Gastroesophageal sphincter (tissue), 3 donors: ENCODE measurements around the gene CDYL2.

Experiments used
- POLR2A ChIP-seq, 2 donors: fragments of 450-650 bp; IDR thresholded peaks; one replicate each; pipeline ENCODE4 v1.6.1; 2017; ENCODE audit warnings: antibody characterized with exemption in 2 of 2, mild to moderate bottlenecking in 2 of 2, moderate library complexity in 1 of 2
- POLR2AphosphoS5 ChIP-seq: sonication (generic); formaldehyde crosslinking; IDR thresholded peaks from one replicate; pipeline ENCODE4 v1.6.1; 2017; ENCODE audit warnings: antibody characterized with exemption
- TF ChIP-seq, protein P1 (sequence below), 4 experiments: fragments of 200-600 bp in 2 of 4; fragments of 450-650 bp in 2 of 4; sonication (generic) in 1 of 4; IDR thresholded peaks; one replicate each; pipeline ENCODE4 v1.5.1; 2017 to 2019; ENCODE audit warnings: antibody characterized with exemption in 4 of 4, mild to moderate bottlenecking in 2 of 4, moderate library complexity in 2 of 4

DNA sequence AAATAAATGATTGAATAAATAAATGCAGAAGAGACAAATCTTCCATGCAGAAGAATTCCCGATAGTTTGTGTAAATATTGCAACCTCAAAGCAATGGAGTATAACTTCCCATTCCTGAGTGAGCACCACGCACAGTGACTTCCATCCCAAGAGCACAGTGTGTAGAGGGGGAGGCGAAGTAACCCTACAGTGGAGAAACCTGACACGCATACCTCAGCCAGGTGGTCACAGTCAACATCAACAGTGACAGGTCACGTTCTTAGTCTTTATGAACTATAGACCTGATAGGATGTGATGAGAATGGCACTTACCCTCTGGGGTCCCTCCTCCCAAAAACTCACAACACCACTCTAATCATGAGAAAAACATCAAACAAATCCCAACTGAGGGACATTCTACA is 152.0 kb downstream of the CDYL2 start:
- TF ChIP-seq POLR2A (IDR thresholded peaks at IDR 0.05) (no peak), POLR2AphosphoS5 (no peak)
- TF ChIP-seq, protein P1, sequence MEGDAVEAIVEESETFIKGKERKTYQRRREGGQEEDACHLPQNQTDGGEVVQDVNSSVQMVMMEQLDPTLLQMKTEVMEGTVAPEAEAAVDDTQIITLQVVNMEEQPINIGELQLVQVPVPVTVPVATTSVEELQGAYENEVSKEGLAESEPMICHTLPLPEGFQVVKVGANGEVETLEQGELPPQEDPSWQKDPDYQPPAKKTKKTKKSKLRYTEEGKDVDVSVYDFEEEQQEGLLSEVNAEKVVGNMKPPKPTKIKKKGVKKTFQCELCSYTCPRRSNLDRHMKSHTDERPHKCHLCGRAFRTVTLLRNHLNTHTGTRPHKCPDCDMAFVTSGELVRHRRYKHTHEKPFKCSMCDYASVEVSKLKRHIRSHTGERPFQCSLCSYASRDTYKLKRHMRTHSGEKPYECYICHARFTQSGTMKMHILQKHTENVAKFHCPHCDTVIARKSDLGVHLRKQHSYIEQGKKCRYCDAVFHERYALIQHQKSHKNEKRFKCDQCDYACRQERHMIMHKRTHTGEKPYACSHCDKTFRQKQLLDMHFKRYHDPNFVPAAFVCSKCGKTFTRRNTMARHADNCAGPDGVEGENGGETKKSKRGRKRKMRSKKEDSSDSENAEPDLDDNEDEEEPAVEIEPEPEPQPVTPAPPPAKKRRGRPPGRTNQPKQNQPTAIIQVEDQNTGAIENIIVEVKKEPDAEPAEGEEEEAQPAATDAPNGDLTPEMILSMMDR (IDR thresholded peaks at IDR 0.05), result no peak
